GM18526 (cell line): ENCODE measurements around the gene GAS6.

Source experiments
- POLR2A ChIP-seq: IDR thresholded peaks from 3 replicates; pipeline ENCODE4 v1.6.1; 2011; ENCODE audit not compliant: insufficient read length; ENCODE audit errors: extremely low read depth

Gene GAS6

DNA sequence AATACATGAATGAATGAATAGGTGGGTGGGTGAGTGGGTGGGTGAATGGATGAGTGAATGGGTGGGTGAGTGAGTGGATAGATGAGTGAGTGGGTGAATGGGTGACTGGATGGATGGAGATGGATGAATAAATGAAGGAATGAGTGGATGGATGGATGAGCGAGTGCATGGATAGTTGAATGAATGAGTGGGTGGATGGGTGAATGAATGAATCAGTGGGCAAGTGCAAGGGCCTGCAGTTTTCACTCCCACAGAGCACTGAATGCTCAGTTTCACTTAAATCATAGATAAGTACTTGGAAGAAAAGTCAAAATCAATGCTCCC, 12.4 kb downstream of the GAS6 start:
- TF ChIP-seq POLR2A, result no peak

DNA sequence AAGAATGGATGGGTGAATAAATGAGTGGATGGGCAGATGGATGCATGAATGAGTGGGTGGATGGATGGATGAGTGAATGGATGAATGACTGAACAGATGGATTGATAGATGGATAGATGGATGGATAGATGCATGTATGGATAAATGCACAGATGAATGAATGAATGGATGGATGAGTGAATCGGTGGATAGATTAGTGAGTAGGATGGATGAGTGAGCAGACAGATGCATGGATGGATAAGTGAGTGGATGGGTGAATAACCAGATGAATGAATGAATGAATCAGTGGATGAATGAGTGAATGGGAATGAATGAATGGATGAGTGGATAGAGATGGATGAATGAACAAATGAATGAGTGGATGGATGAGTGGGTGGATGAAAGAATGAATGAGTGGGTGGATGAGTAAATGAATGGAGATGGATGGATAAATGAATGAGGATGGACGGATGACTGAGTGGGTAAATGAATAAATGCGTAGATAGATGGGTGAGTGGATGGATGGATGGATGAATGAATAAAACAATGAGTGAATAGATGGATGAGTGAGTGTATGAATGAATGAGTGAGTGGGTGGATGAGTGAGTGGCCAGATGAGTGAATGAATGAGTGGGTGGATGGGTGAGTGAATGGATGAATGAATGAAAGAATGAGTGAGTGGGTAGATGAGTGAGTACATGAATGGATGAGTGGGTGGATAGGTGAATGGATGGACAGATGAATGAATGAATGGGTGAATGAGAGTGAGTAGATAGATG, 13.0 kb downstream of the GAS6 start:
- no peak for TF ChIP-seq POLR2A

DNA sequence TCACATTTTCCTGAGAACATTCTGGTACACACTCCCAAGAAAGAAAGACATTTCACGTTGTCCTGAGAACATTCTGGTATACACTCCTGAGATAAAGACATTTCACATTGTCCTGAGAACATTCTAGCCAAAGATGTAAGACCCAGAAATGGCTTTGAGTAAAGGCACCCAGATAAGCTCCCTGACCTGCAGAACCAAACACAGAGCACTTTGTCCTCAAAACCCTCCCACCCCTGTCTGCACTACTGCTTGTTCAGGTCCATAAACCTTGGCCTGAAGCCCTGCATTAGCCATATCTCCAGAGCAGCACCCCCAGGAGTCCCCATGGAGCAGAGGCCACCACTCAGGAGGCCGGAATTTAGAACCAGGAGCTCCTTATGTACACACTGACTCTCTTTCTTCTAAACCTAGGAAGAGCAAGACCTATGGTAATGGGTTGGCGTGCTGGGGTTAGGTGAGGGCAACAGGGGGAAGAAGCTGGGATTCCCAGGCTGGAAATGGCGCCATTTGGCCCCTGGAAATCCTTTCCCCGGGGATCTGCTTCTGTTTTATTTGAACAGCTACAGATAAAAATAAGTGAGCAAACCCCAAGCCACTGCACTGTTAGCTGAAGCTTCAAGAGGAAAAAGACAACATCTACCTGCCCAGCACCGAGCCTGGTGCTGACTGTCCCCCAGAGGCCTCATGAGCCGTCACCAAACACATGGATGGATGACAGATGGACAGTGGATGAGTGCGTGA, 13.7 kb downstream of the GAS6 start:
- TF ChIP-seq POLR2A, result no peak

DNA sequence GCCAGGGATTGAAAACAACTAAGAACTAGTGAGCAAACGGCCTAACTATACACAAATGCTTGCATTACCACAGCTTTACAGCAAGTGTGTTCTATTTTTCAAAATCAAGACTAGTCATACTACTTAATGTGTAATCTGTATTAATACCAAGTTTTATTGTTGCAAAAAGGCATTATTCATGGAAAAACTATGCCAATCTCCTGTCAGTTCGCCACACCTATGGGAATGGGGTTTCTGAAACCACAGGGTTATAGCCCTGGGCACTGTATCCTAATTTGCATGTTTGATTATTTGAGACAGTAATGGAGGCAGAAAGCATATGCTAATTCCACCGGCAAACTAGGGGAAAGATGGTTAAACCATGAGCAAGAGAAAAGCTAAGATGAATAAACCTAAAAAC, 14.3 kb downstream of the GAS6 start:
- no peak for TF ChIP-seq POLR2A

GRCh38 chr13:113848431-113849260, 15.2 kb downstream of the GAS6 start:
- TF ChIP-seq POLR2A, result no peak

- no peak for TF ChIP-seq POLR2A
Measured at GRCh38 chr13:113848020-113848419, 15.9 kb downstream of the GAS6 start.

DNA sequence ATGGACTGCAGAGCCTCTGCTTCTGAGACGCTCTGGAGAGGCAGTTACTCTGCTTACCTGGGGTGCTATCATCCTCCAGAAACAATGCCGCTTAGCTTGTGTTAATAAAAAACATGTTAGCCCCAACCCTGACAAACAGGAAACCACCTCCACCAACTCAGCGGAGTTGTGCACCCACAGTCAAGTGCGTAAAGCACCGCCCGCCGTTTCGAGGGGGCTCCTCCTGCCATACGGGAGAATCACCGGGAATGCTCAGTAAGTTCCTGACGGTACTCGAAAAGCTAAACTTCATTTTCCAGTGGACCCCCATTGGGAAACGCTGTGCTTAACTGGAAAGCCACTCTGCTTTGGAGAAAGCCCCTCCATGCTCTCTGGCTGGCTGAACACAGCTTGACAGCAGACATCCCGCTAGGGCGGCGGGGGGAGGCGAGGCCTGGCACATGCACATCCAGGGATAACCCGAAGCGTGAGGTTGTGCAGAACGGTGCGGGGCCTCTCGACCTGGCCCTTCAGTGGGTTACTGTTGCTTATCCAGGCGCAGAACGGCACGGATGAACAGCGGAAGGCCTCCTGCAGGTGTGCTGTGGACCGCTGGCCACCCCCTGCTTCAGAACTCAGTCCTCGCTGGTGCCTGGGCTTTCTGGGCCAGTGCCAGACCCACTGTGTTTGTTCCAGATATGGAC, 17.1 kb downstream of the GAS6 start:
- TF ChIP-seq POLR2A, result no peak

- TF ChIP-seq POLR2A, result no peak
Measured at GRCh38 chr13:113845723-113846635, 17.9 kb downstream of the GAS6 start.

DNA sequence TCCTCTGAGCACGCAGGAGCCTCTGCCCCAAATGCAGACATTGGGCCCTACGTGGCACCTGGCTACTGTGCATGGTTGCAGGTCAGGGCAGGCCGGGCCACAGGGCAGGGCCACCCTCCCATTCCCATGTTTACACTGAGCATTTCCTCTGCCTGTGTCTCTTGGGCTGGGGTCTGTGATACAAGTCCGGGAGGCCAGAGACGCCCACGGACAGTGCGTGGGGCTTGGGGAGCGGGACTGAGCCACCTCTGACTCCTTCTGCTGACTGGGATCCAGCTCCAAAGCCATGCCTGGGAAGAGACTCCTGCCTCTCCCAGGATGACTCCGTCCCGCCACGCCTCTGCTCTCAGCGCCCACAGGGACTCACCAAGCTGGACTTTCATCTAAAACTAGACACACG, 18.8 kb downstream of the GAS6 start:
- TF ChIP-seq POLR2A, result no peak

GRCh38 chr13:113843864-113844556, 19.9 kb downstream of the GAS6 start:
- no peak for TF ChIP-seq POLR2A

DNA sequence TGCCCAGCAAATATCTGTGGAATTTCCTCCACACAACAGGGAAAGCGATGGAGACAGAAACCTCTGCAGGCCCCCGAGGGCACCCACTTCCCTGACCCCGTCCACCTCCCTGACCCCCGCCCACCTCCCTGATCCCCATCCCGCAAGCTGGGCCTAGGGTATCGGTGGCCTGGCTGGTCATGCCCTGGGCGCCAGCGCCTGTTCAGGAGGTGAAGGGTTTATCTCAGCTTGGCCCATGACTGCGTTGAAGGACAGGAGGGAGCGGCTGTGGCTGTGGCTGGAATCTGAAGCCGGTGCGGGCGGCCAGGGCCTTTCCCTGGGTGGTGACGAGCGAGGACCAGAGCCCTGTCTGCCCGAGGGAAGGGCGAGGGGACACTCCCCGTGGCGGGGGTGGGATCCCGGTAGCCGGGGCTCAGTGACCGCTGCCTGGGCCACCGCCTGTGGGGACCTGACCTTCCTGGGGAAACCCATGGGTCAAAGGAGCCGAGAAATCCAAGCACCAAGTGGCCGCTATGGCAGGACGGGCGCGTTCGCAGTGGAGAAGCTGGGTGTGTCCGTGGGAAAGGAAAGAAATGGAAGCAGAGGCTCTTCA, 20.7 kb downstream of the GAS6 start:
- no peak for TF ChIP-seq POLR2A

GRCh38 chr13:113842336-113843062, 21.4 kb downstream of the GAS6 start:
- no peak for TF ChIP-seq POLR2A

GRCh38 chr13:113841353-113841650, 22.6 kb downstream of the GAS6 start:
- no peak for TF ChIP-seq POLR2A
